ENCODE data around the gene TCF3.

Gene TCF3

GRCh38 chr19:1649706-1650649 lies 2.4 kb downstream of the TCF3 start:
- TF ChIP-seq CTCF (IDR thresholded peaks at IDR 0.05; ENCODE audit: insufficient read depth, low read depth, low read length, missing control alignments): no peak
- peak overlapping the region; percentile 62 for H3K4me3 ChIP-seq (ENCODE audit: low read length)

GRCh38 chr19:1648920-1649541 lies 3.4 kb downstream of the TCF3 start:
- H3K4me3 ChIP-seq (ENCODE audit: low read length): no peak overlapping the region
- no peak for DNase-seq (ENCODE audit: low read depth)
- no peak for TF ChIP-seq CTCF (IDR thresholded peaks at IDR 0.05; ENCODE audit: insufficient read depth, low read depth, low read length, missing control alignments)

More at GRCh38 chr19:1649706-1650649, 2.4 kb downstream of the TCF3 start:
- DNase-seq (ENCODE audit: low read depth): no peak

DNA sequence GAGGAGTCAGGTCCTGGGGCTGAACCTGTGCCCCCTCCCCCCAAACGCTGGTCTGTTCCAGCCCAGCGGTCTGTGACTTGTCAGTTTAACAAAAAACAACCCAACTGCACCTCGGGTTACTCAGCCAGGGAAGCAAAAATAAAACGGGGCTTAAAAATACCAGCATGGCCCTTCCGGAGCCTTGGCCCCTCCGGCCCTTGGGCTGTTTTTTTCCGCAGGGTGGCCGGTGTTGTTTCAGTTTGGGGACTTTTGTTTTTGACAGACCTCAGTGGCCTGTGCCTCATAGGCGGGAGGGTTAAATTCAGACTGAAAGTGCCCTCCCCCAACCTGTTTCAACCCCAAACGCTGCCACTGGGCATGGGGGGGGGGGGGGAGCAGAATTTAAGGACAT lies 4.0 kb downstream of the TCF3 start:
- no peak for DNase-seq (ENCODE audit: low read depth)
- TF ChIP-seq CTCF (IDR thresholded peaks at IDR 0.05; ENCODE audit: insufficient read depth, low read depth, low read length, missing control alignments): no peak
- H3K4me3 ChIP-seq (ENCODE audit: low read length): no peak overlapping the region

DNA sequence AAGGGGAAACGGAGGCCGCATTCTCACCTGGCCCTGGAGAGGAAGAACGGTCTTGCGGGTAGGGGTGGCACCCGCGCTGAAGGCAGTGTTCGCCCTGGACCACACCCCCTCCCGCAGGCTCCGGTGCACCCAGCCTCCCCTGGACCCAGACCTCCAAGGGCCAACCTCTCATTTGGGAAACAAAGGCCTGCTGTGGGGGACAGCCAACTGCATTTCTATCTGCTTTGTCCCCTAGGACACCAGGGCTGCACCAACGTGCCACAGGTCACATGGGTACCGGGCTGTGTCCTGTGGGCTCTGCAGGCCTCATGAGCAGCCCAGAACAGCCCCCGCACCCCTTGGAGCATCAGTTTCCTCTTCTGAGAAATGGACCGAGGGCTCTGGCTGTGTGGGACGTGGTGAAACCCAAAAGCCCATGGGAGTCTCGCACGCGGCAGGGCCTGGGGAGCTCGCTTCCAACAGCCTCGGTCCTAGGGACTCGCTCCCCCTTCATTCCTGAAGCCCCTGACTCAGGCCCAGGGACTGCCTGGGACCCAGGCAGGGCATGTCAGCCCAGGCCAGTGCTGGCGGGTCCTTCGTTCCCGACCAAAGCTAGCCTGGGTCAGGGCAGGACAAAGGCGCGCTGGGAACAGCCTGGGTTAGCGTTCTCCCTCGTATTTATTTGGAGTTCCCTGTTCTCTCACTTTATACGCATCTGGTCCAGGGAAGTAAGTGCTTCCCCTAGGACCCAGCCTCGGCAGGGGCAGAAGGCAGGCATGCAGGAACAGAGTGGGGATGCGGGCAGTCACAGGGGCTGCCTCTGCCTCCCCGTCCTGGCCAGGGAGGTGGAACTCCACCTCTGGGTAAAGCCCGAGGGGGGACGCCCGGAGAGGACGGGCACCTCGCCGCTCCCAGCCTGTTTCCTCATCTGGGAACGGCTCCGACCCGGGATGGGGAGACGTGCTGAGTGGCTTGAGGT lies 4.6 kb downstream of the TCF3 start:
- TF ChIP-seq CTCF (IDR thresholded peaks at IDR 0.05; ENCODE audit: insufficient read depth, low read depth, low read length, missing control alignments): no peak
- H3K4me3 ChIP-seq (ENCODE audit: low read length): no peak overlapping the region
- no peak for DNase-seq (ENCODE audit: low read depth)

- H3K4me3 ChIP-seq (ENCODE audit: low read length): no peak overlapping the region
- no peak for TF ChIP-seq CTCF (IDR thresholded peaks at IDR 0.05; ENCODE audit: insufficient read depth, low read depth, low read length, missing control alignments)
- DNase-seq (ENCODE audit: low read depth): no peak
Observed at GRCh38 chr19:1646659-1647453, 5.6 kb downstream of the TCF3 start.

GRCh38 chr19:1646149-1646548 lies 6.3 kb downstream of the TCF3 start:
- DNase-seq (ENCODE audit: low read depth): no peak
- H3K4me3 ChIP-seq (ENCODE audit: low read length): no peak overlapping the region
- TF ChIP-seq CTCF (IDR thresholded peaks at IDR 0.05; ENCODE audit: insufficient read depth, low read depth, low read length, missing control alignments): no peak
